Endodermal cell (in vitro differentiated cells): ENCODE measurements around the gene DDR2. TPM values are rescaled to one million over a fixed set of nuclear protein-coding genes. Genes with fewer than 3 reads are reported as not detected.
"Not testable (repeated sequence)": the region's sequence is repeated elsewhere in the genome, so short reads cannot be mapped to it uniquely, and the experiment has no call there.

Experiments
- DNase-seq: peaks from one replicate; pipeline ENCODE4 v3.0.0-alpha.2; 2017
- H3K27ac ChIP-seq: 2 replicates; pipeline ENCODE4 v1.5.1; 2013; ENCODE audit warnings: mild to moderate bottlenecking, low read depth, low read length, moderate library complexity
- H3K27me3 ChIP-seq: 2 replicates; pipeline ENCODE4 v1.6.1; 2013; ENCODE audit warnings: mild to moderate bottlenecking, low read length, moderate library complexity; ENCODE audit not compliant: insufficient read depth, control insufficient read depth, poor library complexity, severe bottlenecking
- H3K36me3 ChIP-seq: 2 replicates; pipeline ENCODE4 v1.7.0; 2013; ENCODE audit warnings: mild to moderate bottlenecking, low read length, moderate library complexity; ENCODE audit not compliant: control insufficient read depth, insufficient read depth
- H3K4me1 ChIP-seq: one replicate; pipeline ENCODE4 v1.7.0; 2013; ENCODE audit warnings: low read length; ENCODE audit not compliant: control insufficient read depth, insufficient read depth
- H3K4me3 ChIP-seq: 2 replicates; pipeline ENCODE4 v1.5.1; 2013; ENCODE audit warnings: mild to moderate bottlenecking, low read length, moderate library complexity
- H3K9ac ChIP-seq: 2 replicates; pipeline ENCODE4 v1.6.1; 2013; ENCODE audit warnings: mild to moderate bottlenecking, low read length, moderate library complexity; ENCODE audit not compliant: poor library complexity, severe bottlenecking; ENCODE audit errors: extremely low read depth
- H3K9me3 ChIP-seq: 2 replicates; pipeline ENCODE4 v1.6.1; 2013; ENCODE audit warnings: mild to moderate bottlenecking, low read length, moderate library complexity; ENCODE audit not compliant: control insufficient read depth
- H3K27ac Mint-ChIP-seq: 2 replicates; pipeline ENCODE4 v1.8.0; 2020; ENCODE audit warnings: mixed read lengths
- H3K27me3 Mint-ChIP-seq: 2 replicates; pipeline ENCODE4 v1.8.0; 2021; ENCODE audit warnings: mild to moderate bottlenecking, mixed read lengths; ENCODE audit not compliant: insufficient read depth
- H3K36me3 Mint-ChIP-seq: 2 replicates; pipeline ENCODE4 v1.8.0; 2020; ENCODE audit warnings: low read depth, mixed read lengths
- H3K4me1 Mint-ChIP-seq: 2 replicates; pipeline ENCODE4 v1.8.0; 2020; ENCODE audit warnings: mixed read lengths
- H3K4me3 Mint-ChIP-seq: 2 replicates; pipeline ENCODE4 v1.8.0; 2020; ENCODE audit warnings: mild to moderate bottlenecking, moderate library complexity, mixed read lengths
- H3K9me3 Mint-ChIP-seq: 2 replicates; pipeline ENCODE4 v1.8.0; 2020; ENCODE audit warnings: mild to moderate bottlenecking, mixed read lengths
- CTCF ChIP-seq: fragments of 200-600 bp; sonication (generic); conservative IDR thresholded peaks from 2 replicates; pipeline ENCODE4 v1.5.0; 2021; ENCODE audit warnings: antibody characterized with exemption, mild to moderate bottlenecking
- WGBS, 2 experiments: methylation state at CpG; one replicate each; pipeline versions ENCODE4 v1.1.5 to v1.1.7; 2013; ENCODE audit warnings: missing lambda C conversion rate in 2 of 2, mixed read lengths in 1 of 2; ENCODE audit not compliant: insufficient coverage in 1 of 2, insufficient read length in 1 of 2; 5-methylcytosine and 5-hydroxymethylcytosine counted together
- total RNA-seq, 2 donors: library from RNA; stranded (reverse); fragmentation: NEBNext Ultra II Directional in 1 of 2; extraction: Animal tissue kit (Norgen Biotek cat#: 25700) in 1 of 2; gene quantifications; 2 replicates in 1 of 2; 3 replicates in 1 of 2; pipeline ENCODE4 v1.2.1, GENCODE V29; 2021

Gene DDR2
- total RNA-seq, 2 donors from 2014 or later = 0.26 to 0.55 TPM

- H3K27ac Mint-ChIP-seq, H3K9me3 ChIP-seq: not testable (repeated sequence)
These were observed 167.9 kb downstream of the DDR2 start for GRCh38 chr1:162799995-162800830.

GRCh38 chr1:162807503-162807902 is 175.2 kb downstream of the DDR2 start:
- WGBS, 2 experiments = no CpG with 5 or more reads among the region's 2 CpGs
- H3K36me3 Mint-ChIP-seq = peaks cover 59% of the 10 kb centered on the region

More at GRCh38 chr1:162799995-162800830, 167.9 kb downstream of the DDR2 start:
- not testable (repeated sequence) for H3K9ac ChIP-seq, H3K4me1 Mint-ChIP-seq, H3K4me3 Mint-ChIP-seq, H3K27ac ChIP-seq, H3K27me3 Mint-ChIP-seq, H3K9me3 Mint-ChIP-seq, H3K4me1 ChIP-seq, H3K4me3 ChIP-seq, H3K27me3 ChIP-seq, H3K36me3 ChIP-seq
- WGBS, 2 experiments = 68 to 71% methylated on average over 3 to 5 of the region's 6 CpGs
- peak; percentile 74 for DNase-seq
- H3K36me3 Mint-ChIP-seq = peaks cover 52% of the 10 kb centered on the region
- peak; percentile 70 for TF ChIP-seq CTCF

GRCh38 chr1:162812357-162812756 is 180.1 kb downstream of the DDR2 start:
- H3K36me3 Mint-ChIP-seq = peaks cover 25% of the 10 kb centered on the region
- not testable (repeated sequence) for H3K36me3 ChIP-seq, H3K4me3 Mint-ChIP-seq, H3K9me3 Mint-ChIP-seq, H3K27me3 Mint-ChIP-seq, H3K4me3 ChIP-seq, H3K27ac ChIP-seq, H3K9ac ChIP-seq, H3K4me1 ChIP-seq, H3K4me1 Mint-ChIP-seq, H3K27me3 ChIP-seq, DNase-seq, H3K9me3 ChIP-seq, H3K27ac Mint-ChIP-seq
- 88% methylated on average over 1 of the region's 2 CpGs; no CpG with 5 or more reads in 1 of the 2 experiments for WGBS, 2 experiments

More at GRCh38 chr1:162807503-162807902, 175.2 kb downstream of the DDR2 start:
- H3K4me3 Mint-ChIP-seq, H3K9me3 ChIP-seq, H3K4me1 Mint-ChIP-seq, H3K4me1 ChIP-seq, H3K4me3 ChIP-seq, DNase-seq, H3K27me3 ChIP-seq, H3K9ac ChIP-seq, H3K27ac ChIP-seq, H3K27ac Mint-ChIP-seq, H3K36me3 ChIP-seq, H3K9me3 Mint-ChIP-seq, H3K27me3 Mint-ChIP-seq: not testable (repeated sequence)

GRCh38 chr1:162818136-162818535 is 185.9 kb downstream of the DDR2 start:
- H3K36me3 ChIP-seq, H3K4me1 ChIP-seq, H3K27ac Mint-ChIP-seq, H3K36me3 Mint-ChIP-seq, H3K4me3 Mint-ChIP-seq, H3K9me3 Mint-ChIP-seq, H3K27ac ChIP-seq, H3K4me3 ChIP-seq, H3K9me3 ChIP-seq, DNase-seq, H3K9ac ChIP-seq: not testable (repeated sequence)
- 86% methylated on average over 2 of the region's 2 CpGs; no CpG with 5 or more reads in 1 of the 2 experiments for WGBS, 2 experiments
- peaks cover 10% of the 10 kb centered on the region for H3K4me1 Mint-ChIP-seq
- H3K27me3 ChIP-seq = peaks cover 14% of the 10 kb centered on the region
- H3K27me3 Mint-ChIP-seq = peaks cover 11% of the 10 kb centered on the region

GRCh38 chr1:162818666-162819065 is 186.4 kb downstream of the DDR2 start:
- H3K27me3 ChIP-seq = peaks cover 14% of the 10 kb centered on the region
- not testable (repeated sequence) for H3K9me3 Mint-ChIP-seq, H3K9ac ChIP-seq, H3K36me3 ChIP-seq, H3K4me3 Mint-ChIP-seq, DNase-seq, H3K4me1 ChIP-seq, H3K36me3 Mint-ChIP-seq, H3K27ac Mint-ChIP-seq, H3K4me3 ChIP-seq, H3K9me3 ChIP-seq, H3K27ac ChIP-seq
- 100% methylated on average over 1 of the region's 1 CpG; no CpG with 5 or more reads in 1 of the 2 experiments for WGBS, 2 experiments
- H3K4me1 Mint-ChIP-seq = peaks cover 14% of the 10 kb centered on the region
- H3K27me3 Mint-ChIP-seq = peaks cover 11% of the 10 kb centered on the region
